ENCODE data around the gene SLC13A2. TPM values are rescaled to one million over a fixed set of nuclear protein-coding genes. Genes with fewer than 3 reads are reported as not detected.
"Not testable (repeated sequence)": the region's sequence is repeated elsewhere in the genome, so short reads cannot be mapped to it uniquely, and the experiment has no call there.

The SLC13A2 gene
- total RNA-seq, 4 donors from 2014 or later: 49.7 to 95.0 (median 50.3) TPM; not detected in 1

- in situ Hi-C loops (cut with MboI; ENCODE audit: low pct_ligation_motif_present in 1 of 4, low pct_unique_long_range_greater_than_20kb in 1 of 4, low sequenced_read_pairs in 3 of 4) (no loop called here), intact Hi-C loops (cut with DNase I; ENCODE audit: low total_unique reads) (no loop called here)
- no peaks in the 10 kb centered on the region for H3K27me3 ChIP-seq
- no peaks in the 10 kb centered on the region for H3K9me3 ChIP-seq
- H3K36me3 ChIP-seq: no peaks in the 10 kb centered on the region
- no peak for TF ChIP-seq EP300 (IDR thresholded peaks at IDR 0.05; ENCODE audit: low read depth)
- TF ChIP-seq POLR2A (IDR thresholded peaks at IDR 0.05): no peak
- no peak for TF ChIP-seq POLR2AphosphoS5 (IDR thresholded peaks at IDR 0.05)
- no peak for TF ChIP-seq CTCF (IDR thresholded peaks at IDR 0.05)
- WGBS, 2 donors (ENCODE audit: low coverage in 1 of 2): 74 to 100% methylated on average over 1 to 9 of the region's 9 CpGs
- H3K27ac ChIP-seq: no peak overlapping the region
- no peak for DNase-seq
- peaks cover 0 to 3% (median 0%) of the 10 kb centered on the region in 4 donors for H3K4me1 ChIP-seq
- no peak overlapping the region for H3K4me3 ChIP-seq
These were observed 7.4 kb upstream of the SLC13A2 start for GRCh38 chr17:28466001-28466400.

- intact Hi-C loops (cut with DNase I; ENCODE audit: low total_unique reads): no loop called here
- in situ Hi-C loops (cut with MboI; ENCODE audit: low pct_ligation_motif_present in 1 of 4, low pct_unique_long_range_greater_than_20kb in 1 of 4, low sequenced_read_pairs in 3 of 4): no loop called here
- Histone ChIP-seq H3K4me3 (no peak overlapping the region), H3K9me3 (no peaks in the 10 kb centered on the region), H3K27ac (no peak overlapping the region), H3K27me3 (no peaks in the 10 kb centered on the region), H3K36me3 (no peaks in the 10 kb centered on the region), H3K4me1 (peaks cover 0 to 4% (median 0%) of the 10 kb centered on the region in 4 donors)
- TF ChIP-seq EP300 (IDR thresholded peaks at IDR 0.05; ENCODE audit: low read depth): no peak
- TF ChIP-seq POLR2AphosphoS5 (IDR thresholded peaks at IDR 0.05): no peak
- TF ChIP-seq POLR2A (IDR thresholded peaks at IDR 0.05): no peak
- no peak for TF ChIP-seq CTCF (IDR thresholded peaks at IDR 0.05)
- DNase-seq: no peak
- WGBS, 2 donors (ENCODE audit: low coverage in 1 of 2): 65% methylated on average over 5 of the region's 5 CpGs; no CpG with 5 or more reads in 1 of the 2 donors
These were observed 6.9 kb upstream of the SLC13A2 start for GRCh38 chr17:28466521-28467048.

GRCh38 chr17:28467456-28468025 is 5.9 kb upstream of the SLC13A2 start:
- H3K27me3 ChIP-seq: no peaks in the 10 kb centered on the region
- in situ Hi-C loops (cut with MboI; ENCODE audit: low pct_ligation_motif_present in 1 of 4, low pct_unique_long_range_greater_than_20kb in 1 of 4, low sequenced_read_pairs in 3 of 4) (no loop called here), intact Hi-C loops (cut with DNase I; ENCODE audit: low total_unique reads) (no loop called here)
- TF ChIP-seq EP300 (IDR thresholded peaks at IDR 0.05; ENCODE audit: low read depth): no peak
- TF ChIP-seq POLR2AphosphoS5 (IDR thresholded peaks at IDR 0.05): no peak
- TF ChIP-seq POLR2A (IDR thresholded peaks at IDR 0.05): no peak
- TF ChIP-seq CTCF (IDR thresholded peaks at IDR 0.05): no peak
- H3K4me3 ChIP-seq: no peak overlapping the region
- no peaks in the 10 kb centered on the region for H3K9me3 ChIP-seq
- no peak for DNase-seq
- WGBS, 2 donors (ENCODE audit: low coverage in 1 of 2): 78 to 80% methylated on average over 10 to 17 of the region's 17 CpGs
- peaks cover 0 to 4% (median 0%) of the 10 kb centered on the region in 4 donors for H3K4me1 ChIP-seq
- H3K27ac ChIP-seq: no peak overlapping the region
- H3K36me3 ChIP-seq: no peaks in the 10 kb centered on the region

GRCh38 chr17:28468033-28468735 is 5.3 kb upstream of the SLC13A2 start:
- H3K36me3 ChIP-seq; H3K4me3 ChIP-seq; DNase-seq; intact Hi-C loops (cut with DNase I; ENCODE audit: low total_unique reads); H3K9me3 ChIP-seq; in situ Hi-C loops (cut with MboI; ENCODE audit: low pct_ligation_motif_present in 1 of 4, low pct_unique_long_range_greater_than_20kb in 1 of 4, low sequenced_read_pairs in 3 of 4); H3K4me1 ChIP-seq; H3K27me3 ChIP-seq; H3K27ac ChIP-seq: not testable (repeated sequence)
- WGBS, 2 donors (ENCODE audit: low coverage in 1 of 2): 75 to 81% methylated on average over 19 to 20 of the region's 20 CpGs
